HEK293T (cell line): ENCODE results near the gene TFAP2C.

Experiments
- BHLHE40 ChIP-seq: fragments of 450-650 bp; IDR thresholded peaks from 2 replicates; pipeline ENCODE4 v1.6.1; 2016; ENCODE audit warnings: mild to moderate bottlenecking, moderate library complexity, borderline replicate concordance
- CTBP1 ChIP-seq: fragments of 450-650 bp; IDR thresholded peaks from 2 replicates; pipeline ENCODE4 v1.6.1; 2016; ENCODE audit warnings: borderline replicate concordance
- FOXK2 ChIP-seq: fragments of 450-650 bp; IDR thresholded peaks from 2 replicates; pipeline ENCODE4 v1.6.1; 2016; ENCODE audit warnings: mild to moderate bottlenecking
- FOXM1 ChIP-seq: fragments of 450-650 bp; IDR thresholded peaks from 2 replicates; pipeline ENCODE4 v1.6.1; 2017; ENCODE audit warnings: mild to moderate bottlenecking, borderline replicate concordance
- SP1 ChIP-seq: fragments of 450-650 bp; IDR thresholded peaks from 2 replicates; pipeline ENCODE4 v1.6.1; 2017
- ZNF384 ChIP-seq: fragments of 450-650 bp; IDR thresholded peaks from 2 replicates; pipeline ENCODE4 v1.6.1; 2016

- no peak for TF ChIP-seq FOXM1
- TF ChIP-seq FOXK2: no peak
- no peak for TF ChIP-seq CTBP1
- TF ChIP-seq SP1: no peak
- TF ChIP-seq BHLHE40: no peak
- TF ChIP-seq ZNF384: no peak
Observed at GRCh38 chr20:56609321-56609720, 19.8 kb upstream of the TFAP2C start.
